Measurements from ENCODE around the gene EMILIN2. TPM values are rescaled to one million over a fixed set of nuclear protein-coding genes. Genes with fewer than 3 reads are reported as not detected.

Gene EMILIN2
- total RNA-seq, 2 donors from 2014 or later = 13.0 to 24.4 TPM

DNA sequence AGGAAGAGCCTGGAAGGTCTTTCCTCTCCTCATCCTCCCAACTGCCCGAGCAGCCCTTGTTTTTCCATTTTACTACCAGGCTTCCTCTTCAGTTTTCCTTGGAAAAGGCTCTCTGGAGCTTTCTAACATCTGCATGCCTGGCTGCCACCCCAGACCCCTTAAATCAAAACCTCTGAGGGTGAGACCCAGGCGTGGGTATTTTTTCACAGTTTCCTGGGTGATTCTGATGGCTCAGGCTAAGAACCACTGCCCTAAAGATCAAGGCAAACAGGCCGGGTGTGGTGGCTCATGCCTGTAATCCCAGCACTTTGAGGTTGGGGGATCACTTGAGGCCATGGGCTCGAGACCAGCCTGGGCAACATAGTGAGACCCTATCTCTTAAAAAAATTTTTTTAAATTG is 35.4 kb downstream of the EMILIN2 start:
- Mint-ChIP-seq H3K9me3 (peaks cover 4 to 7% of the 10 kb centered on the region in 2 donors), H3K36me3 (peaks cover 6 to 19% of the 10 kb centered on the region in 2 donors), H3K27ac (peak overlapping the region in 1 of 2 donors; percentile 60)
- DNase-seq (ENCODE audit: low spot score in 2 of 2) (no peak), ATAC-seq (no peak)

DNA sequence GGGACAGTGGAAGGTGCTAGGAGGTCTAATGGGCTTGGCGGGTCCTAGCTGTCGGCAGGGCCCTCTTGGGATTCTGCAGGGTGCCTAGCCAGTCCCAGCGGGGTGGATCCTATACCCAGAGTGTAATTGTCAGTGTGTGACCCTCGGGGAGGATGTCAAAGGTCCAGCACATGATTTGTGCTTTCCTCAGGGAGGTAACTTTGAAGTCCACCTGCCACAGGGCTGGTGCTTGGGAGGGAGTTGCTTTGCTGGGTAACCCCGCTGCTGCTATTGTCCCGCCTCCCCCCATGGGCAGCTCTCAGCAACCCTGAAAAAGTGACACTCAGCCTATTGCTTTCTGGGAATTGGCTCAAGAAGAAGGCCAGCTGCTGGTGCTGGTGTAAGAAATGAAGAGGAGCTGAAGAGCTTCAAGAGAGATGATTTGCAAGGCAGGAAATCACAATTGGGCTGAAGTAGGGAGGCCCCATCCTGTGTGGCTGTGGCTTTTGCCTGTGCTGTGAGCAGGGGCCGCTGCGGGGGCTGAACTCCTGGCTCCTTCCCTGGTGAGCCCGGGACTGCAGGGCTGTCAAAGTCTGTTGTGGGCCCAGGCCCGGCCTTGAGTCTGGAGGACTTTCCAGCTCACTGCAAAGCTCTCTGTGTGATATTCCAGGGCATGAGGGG is 36.4 kb downstream of the EMILIN2 start:
- ATAC-seq (peak; percentile 79 to 81), DNase-seq (ENCODE audit: low spot score in 2 of 2) (peak in 1 of 2 donors; percentile 29)
- Mint-ChIP-seq H3K9me3 (peaks cover 8 to 12% of the 10 kb centered on the region in 2 donors), H3K27ac (peak overlapping the region; percentile 85 to 93), H3K36me3 (peaks cover 10 to 24% of the 10 kb centered on the region in 2 donors)

DNA sequence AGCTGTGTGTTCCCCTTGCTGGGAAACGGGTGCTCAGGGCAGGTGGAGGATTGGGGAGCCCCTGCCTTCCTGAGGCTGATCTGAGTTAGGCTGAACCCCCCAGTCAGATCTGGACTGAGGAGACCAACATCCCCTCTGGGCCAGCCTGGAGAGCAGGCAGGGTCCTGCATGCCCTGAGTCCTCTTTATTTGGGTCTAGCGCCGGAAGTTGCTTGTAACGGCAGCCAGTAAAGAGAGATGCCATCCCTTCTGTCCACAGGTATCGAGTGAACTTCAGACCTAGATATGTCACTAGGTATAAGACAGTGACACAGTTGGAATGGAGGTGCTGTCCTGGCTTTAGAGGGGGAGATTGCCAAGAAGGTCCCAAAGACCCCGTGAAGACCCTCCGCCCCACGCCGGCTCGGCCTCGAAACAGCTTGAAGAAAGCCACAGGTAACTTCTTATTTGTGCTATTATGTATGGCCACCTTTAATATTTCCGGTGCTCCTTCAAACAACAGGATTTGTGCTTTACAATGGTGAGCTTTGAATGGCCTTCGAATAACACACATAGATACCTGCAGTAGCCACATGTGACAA is 38.0 kb downstream of the EMILIN2 start:
- ATAC-seq (no peak), DNase-seq (ENCODE audit: low spot score in 2 of 2) (no peak)
- H3K36me3 Mint-ChIP-seq = peaks cover 10 to 27% of the 10 kb centered on the region in 2 donors
- H3K9me3 Mint-ChIP-seq = peaks cover 8 to 16% of the 10 kb centered on the region in 2 donors
- H3K27ac Mint-ChIP-seq = no peak overlapping the region

DNA sequence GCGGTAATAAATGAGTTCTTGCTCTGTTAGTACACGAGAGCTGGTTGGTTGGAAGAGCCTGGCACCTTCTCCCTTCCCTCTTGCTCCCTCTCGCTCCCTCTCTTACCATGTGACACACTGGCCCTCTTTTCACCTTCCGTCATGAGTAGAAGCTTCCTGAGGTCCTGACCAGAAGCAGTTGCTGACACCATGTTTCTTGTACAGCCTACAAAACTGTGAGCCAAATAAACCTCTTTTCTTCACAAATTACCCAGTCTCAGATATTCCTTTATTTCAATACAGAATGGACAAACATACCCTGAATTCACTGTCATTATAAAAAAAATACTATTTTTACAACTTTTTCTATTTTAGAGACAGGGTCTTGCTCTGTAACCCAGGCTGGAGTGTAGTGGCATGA is 40.7 kb downstream of the EMILIN2 start:
- no peak for DNase-seq (ENCODE audit: low spot score in 2 of 2)
- peaks cover 17 to 27% of the 10 kb centered on the region in 2 donors for H3K9me3 Mint-ChIP-seq
- peaks cover 22 to 51% of the 10 kb centered on the region in 2 donors for H3K36me3 Mint-ChIP-seq
- ATAC-seq = no peak
- no peak overlapping the region for H3K27ac Mint-ChIP-seq

DNA sequence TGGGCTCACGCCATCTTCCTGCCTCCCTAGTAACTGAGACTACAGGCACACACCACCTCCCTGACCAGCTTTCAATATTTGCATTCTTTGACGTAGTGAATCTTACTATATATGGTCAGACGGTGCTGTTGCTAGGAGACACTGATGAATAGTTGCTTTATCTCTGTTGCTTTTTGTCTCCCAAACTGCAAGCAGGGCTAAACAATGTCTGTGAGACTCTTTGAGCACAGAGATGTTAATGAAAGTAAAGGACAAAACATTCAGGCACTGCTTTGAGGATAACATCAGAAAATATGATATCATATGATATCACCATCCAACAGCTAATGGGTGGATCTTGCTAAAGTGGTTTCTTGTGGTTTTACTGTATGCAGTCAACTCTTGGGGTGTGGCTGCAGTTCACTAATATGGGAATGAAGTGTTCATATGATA is 43.0 kb downstream of the EMILIN2 start:
- peaks cover 22 to 51% of the 10 kb centered on the region in 2 donors for H3K36me3 Mint-ChIP-seq
- peak; percentile 19 to 31 for ATAC-seq
- peaks cover 17 to 28% of the 10 kb centered on the region in 2 donors for H3K9me3 Mint-ChIP-seq
- H3K27ac Mint-ChIP-seq = no peak overlapping the region
- DNase-seq (ENCODE audit: low spot score in 2 of 2) = no peak

DNA sequence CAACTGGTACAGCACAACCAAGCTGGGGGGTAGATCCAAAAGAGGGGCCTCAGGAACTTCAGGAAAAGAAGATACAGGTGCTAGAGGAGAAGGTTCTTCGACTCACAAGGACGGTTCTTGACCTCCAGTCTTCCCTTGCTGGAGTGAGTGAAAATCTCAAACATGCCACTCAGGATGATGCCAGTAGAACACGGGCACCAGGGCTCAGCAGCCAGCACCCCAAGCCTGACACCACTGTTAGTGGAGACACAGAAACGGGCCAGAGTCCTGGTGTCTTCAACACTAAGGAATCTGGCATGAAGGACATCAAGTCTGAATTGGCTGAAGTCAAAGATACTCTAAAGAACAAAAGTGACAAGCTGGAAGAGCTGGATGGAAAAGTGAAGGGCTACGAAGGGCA is 43.8 kb downstream of the EMILIN2 start:
- Mint-ChIP-seq H3K9me3 (peaks cover 17 to 32% of the 10 kb centered on the region in 2 donors), H3K36me3 (peaks cover 22 to 55% of the 10 kb centered on the region in 2 donors), H3K27ac (no peak overlapping the region)
- DNase-seq (ENCODE audit: low spot score in 2 of 2) (no peak), ATAC-seq (no peak)

DNA sequence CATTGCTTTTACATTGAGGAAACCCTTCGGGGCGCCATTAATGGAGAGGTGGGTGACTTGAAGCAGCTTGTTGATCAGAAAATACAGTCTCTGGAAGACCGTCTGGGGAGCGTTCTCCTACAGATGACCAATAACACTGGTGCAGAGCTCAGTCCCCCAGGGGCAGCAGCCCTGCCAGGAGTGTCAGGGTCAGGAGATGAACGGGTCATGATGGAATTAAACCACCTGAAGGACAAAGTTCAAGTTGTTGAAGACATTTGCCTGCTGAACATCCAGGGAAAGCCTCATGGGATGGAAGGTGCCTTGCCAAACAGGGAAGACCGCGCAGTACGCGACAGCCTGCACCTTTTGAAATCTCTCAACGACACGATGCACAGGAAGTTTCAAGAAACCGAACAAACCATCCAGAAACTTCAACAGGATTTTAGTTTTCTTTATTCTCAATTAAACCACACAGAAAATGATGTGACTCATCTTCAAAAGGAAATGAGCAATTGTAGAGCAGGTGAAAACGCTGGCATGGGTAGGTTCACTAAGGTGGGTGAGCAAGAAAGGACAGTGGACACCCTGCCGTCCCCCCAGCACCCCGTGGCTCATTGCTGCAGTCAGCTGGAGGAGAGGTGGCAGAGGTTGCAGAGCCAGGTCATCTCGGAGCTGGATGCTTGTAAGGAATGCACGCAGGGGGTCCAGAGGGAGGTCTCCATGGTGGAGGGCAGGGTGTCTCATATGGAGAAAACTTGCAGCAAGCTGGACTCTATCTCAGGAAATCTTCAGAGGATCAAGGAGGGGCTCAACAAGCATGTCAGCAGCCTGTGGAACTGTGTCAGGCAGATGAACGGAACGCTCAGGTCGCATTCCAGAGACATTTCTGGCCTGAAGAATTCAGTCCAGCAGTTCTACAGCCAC is 45.0 kb downstream of the EMILIN2 start:
- peak; percentile 81 to 90 for ATAC-seq
- no peak for DNase-seq (ENCODE audit: low spot score in 2 of 2)
- peaks cover 14 to 28% of the 10 kb centered on the region in 2 donors for H3K9me3 Mint-ChIP-seq
- peaks cover 21 to 51% of the 10 kb centered on the region in 2 donors for H3K36me3 Mint-ChIP-seq
- H3K27ac Mint-ChIP-seq = no peak overlapping the region

DNA sequence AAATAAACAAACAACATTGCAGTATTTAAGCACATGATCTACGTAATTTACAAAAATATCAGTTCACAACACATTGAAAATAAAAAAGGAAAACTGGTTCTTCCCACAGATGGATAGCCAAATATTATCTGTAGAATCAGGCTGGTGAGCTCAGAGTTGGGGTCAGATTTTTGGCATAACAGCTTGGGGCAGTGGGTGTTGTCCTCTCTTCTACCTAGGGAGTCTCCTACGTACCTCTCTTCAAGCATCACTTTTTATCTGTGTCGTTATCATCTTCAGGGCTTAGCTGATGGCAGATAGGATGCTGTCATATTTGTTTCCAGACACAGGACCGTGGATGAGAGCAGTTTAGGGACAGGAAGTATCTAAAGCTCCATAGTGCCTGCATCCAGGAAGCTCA is 46.2 kb downstream of the EMILIN2 start:
- H3K9me3 Mint-ChIP-seq = peaks cover 9 to 20% of the 10 kb centered on the region in 2 donors
- H3K27ac Mint-ChIP-seq = no peak overlapping the region
- DNase-seq (ENCODE audit: low spot score in 2 of 2) (no peak), ATAC-seq (no peak)
- H3K36me3 Mint-ChIP-seq = peaks cover 12 to 42% of the 10 kb centered on the region in 2 donors

DNA sequence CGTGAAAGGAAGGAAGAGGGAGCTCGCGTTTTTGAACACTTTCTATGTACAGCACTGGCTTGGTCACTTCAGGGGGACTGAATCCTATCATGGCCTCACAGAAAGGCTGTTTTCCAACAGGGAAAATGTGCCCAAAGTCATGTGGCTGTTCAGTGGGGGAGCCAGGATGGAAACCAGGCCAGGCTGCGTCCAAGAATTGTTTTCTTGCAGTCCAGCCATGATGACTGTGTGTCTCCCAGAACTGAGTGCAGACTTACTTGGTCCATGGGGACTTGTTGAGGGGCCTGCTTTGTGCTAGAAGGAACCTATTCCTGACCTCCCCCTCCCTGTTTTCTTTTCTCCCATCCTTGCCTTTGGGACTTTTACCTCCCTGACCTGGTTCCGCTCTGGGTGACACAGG is 46.9 kb downstream of the EMILIN2 start:
- H3K27ac Mint-ChIP-seq = no peak overlapping the region
- H3K9me3 Mint-ChIP-seq = peaks cover 9 to 20% of the 10 kb centered on the region in 2 donors
- peaks cover 12 to 42% of the 10 kb centered on the region in 2 donors for H3K36me3 Mint-ChIP-seq
- DNase-seq (ENCODE audit: low spot score in 2 of 2) = no peak
- no peak for ATAC-seq

DNA sequence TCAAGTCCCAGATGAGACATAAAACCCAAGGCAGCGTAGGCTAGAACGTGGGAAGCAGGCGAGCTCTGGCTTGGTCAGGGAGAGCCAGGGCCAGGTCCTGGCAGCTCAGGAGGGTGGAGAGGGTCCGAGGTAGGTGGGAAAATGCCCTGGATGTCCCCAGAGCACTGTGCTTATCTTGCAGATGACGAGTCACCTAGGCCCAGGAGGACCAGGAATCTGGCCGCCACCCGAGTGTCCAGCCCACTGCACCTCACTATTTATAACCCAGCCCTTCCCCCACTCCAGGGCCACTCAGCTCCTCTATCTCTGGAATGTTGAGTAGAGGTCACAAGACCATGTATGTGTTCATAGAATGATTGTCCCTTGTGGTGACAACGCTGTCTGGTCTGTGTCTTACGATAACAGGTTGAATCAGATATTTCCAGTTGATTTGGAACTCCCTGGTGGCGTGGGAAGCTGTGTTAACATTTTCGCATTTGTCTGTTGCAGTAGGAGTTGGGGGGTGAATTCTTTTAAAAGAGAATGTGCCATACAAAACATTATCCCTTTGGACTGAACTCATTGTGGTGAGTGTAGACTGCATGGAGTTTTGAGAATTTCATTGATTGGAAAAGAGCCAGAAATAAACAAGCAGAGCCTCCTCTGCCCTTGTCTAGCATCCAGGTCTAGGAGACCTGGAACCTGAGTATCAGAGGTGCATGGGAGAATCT is 47.5 kb downstream of the EMILIN2 start:
- peaks cover 12 to 42% of the 10 kb centered on the region in 2 donors for H3K36me3 Mint-ChIP-seq
- ATAC-seq (no peak), DNase-seq (ENCODE audit: low spot score in 2 of 2) (no peak)
- peak overlapping the region in 1 of 2 donors; percentile 4 for H3K27ac Mint-ChIP-seq
- H3K9me3 Mint-ChIP-seq = peaks cover 9 to 20% of the 10 kb centered on the region in 2 donors

DNA sequence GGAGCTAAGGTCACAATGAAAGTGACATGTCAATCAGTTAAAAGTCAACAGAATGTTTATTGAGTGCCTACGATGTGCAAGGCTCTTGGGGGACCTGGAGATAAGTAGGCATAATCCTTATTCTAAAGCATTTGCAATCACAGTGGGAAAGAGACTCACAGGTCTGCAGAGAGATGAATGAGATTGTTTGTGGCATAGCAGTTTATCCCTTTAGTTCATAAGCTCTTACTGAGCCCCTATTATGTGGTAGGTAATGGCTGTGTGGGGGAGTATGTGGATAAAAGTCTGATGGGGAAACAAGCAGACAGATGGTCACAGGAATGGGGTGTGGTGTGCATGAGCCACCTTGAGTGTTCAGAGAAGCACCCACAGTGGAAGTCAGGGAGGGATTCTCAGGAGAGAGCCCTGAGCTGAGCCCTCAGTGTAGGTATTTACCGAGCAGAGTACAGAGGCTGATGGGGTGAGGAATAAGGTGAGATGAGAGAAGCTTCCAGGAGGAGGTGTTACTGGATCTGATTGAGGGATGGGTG is 48.1 kb downstream of the EMILIN2 start:
- H3K9me3 Mint-ChIP-seq = peaks cover 9 to 15% of the 10 kb centered on the region in 2 donors
- ATAC-seq = no peak
- H3K36me3 Mint-ChIP-seq = peaks cover 12 to 38% of the 10 kb centered on the region in 2 donors
- peak overlapping the region in 1 of 2 donors; percentile 4 for H3K27ac Mint-ChIP-seq
- no peak for DNase-seq (ENCODE audit: low spot score in 2 of 2)

DNA sequence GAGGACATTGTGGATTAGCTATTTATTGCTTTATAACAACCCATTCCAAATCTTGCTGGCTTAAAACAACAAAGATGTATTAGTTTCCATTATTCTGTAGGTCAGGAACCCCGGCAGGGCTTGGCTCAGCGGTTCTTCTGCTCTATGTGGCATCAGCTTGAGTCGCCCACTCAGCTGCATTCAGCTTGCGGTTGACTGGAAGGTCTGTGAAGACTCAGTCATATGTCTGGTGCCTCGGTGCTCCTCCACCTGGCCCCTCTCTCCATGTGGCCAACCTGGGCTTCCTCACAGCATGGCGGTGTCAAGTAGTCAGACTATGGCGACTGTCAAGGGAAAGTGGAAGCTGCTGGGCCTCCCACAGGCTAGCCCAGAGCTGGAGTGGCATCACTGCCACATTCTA is 48.6 kb downstream of the EMILIN2 start:
- Mint-ChIP-seq H3K36me3 (peaks cover 12 to 33% of the 10 kb centered on the region in 2 donors), H3K27ac (peak overlapping the region in 1 of 2 donors; percentile 4), H3K9me3 (peaks cover 9 to 12% of the 10 kb centered on the region in 2 donors)
- ATAC-seq = no peak
- DNase-seq (ENCODE audit: low spot score in 2 of 2) = no peak

DNA sequence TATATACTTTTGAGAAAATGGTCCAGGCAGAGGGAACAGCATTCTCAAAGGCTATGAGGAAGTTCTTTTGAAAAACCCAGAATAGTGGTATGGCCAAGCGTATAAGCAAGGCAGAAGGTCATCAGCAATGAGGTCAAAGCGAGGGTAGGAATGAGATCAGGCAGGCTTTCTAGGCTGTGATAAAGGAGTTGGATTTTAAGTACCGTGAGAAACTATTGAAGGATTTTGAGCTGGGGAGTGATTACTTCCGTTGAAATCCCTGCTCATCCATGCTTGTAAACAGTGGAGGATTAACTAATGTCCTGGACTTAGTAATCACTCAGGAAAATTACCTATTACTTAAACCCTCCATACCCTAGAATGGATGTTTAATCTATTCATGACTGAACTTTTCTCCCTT is 50.2 kb downstream of the EMILIN2 start:
- ATAC-seq = no peak
- H3K36me3 Mint-ChIP-seq = peaks cover 0 to 17% of the 10 kb centered on the region in 2 donors
- peaks cover 0 to 5% of the 10 kb centered on the region in 2 donors for H3K9me3 Mint-ChIP-seq
- DNase-seq (ENCODE audit: low spot score in 2 of 2) = no peak
- no peak overlapping the region for H3K27ac Mint-ChIP-seq

DNA sequence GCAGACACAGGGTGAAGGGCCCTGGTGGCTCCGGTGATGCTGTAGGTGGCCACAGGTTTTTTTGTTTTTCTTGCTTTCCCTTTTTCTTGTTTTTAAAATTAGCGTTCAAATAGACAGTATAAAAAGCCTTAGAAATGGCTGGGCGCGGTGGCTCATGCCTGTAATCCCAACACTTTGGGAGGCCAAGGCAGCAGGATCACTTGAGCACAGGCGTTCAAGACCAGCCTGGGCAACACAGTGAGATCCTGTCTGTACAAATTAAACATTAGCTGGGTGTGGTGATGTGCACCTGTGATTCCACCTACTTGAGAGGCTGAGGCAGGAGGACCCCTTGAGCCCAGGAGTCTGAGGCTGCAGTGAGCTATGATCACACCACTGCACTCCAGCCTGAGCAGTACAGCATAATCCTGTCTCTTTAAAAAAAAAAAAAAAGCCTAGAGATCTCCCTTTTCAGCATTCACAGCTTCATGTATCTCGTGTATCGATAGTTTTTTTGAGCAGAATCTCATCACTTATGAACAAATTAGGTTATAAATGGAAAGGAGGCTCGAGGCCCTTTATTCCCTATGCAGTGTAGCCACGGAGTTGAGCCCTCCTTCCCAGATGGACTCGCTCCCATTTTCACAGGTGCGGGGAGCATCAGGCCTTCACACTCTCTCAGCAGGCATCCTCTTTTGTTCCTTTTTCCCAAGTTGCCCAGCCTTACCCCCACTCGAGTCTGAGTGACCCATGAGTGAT is 50.8 kb downstream of the EMILIN2 start:
- H3K9me3 Mint-ChIP-seq = peaks cover 0 to 5% of the 10 kb centered on the region in 2 donors

DNA sequence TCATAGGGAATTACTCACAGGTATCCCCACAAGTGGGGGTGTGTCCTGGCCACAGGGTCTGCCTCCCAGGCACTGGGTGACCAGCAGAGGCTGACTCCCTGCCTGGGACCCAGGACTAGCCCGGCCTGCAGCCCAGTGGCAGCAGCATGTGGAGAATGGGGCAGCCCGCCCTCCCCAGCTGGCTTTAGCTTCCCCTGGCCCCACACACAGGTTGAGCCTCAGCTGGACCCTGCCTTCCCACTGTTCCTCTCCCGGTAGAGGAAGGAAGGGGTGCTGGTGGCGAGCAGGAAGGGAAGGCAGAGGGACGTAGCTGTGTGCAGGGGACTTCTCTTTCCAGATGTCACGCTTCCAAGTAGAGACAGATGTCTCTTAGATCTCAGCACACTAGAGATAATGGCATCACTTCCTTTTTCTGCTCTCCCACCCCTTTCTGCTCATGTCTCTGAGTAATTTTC is 51.4 kb downstream of the EMILIN2 start:
- DNase-seq (ENCODE audit: low spot score in 2 of 2) (no peak), ATAC-seq (peak; percentile 18 to 75)

More for the DNA sequence above, 50.8 kb downstream of the EMILIN2 start:
- Mint-ChIP-seq H3K36me3 (peaks cover 0 to 15% of the 10 kb centered on the region in 2 donors), H3K27ac (peak overlapping the region in 1 of 2 donors; percentile 81)
- peak in 1 of 2 donors; percentile 10 for ATAC-seq
- no peak for DNase-seq (ENCODE audit: low spot score in 2 of 2)

More for the DNA sequence above, 51.4 kb downstream of the EMILIN2 start:
- H3K27ac Mint-ChIP-seq = no peak overlapping the region
- peaks cover 0 to 15% of the 10 kb centered on the region in 2 donors for H3K36me3 Mint-ChIP-seq
- peaks cover 0 to 5% of the 10 kb centered on the region in 2 donors for H3K9me3 Mint-ChIP-seq
